A172 (cell line): ENCODE measurements around the gene NELFB. TPM values are rescaled to one million over a fixed set of nuclear protein-coding genes. Genes with fewer than 3 reads are reported as not detected.

ENCODE experiments used
- DNase-seq: peaks from one replicate; pipeline ENCODE4 v3.0.0-alpha.2; 2015; ENCODE audit warnings: low spot score
- total RNA-seq: library from RNA; depleted of rRNA; stranded (reverse); fragments of >200 nt; shearing (Covaris generic); gene quantifications from 2 replicates; pipeline ENCODE4 v1.2.3, GENCODE V29; 2014

NELFB gene
- total RNA-seq, 1 experiment from 2014 or later = 104 TPM

DNA sequence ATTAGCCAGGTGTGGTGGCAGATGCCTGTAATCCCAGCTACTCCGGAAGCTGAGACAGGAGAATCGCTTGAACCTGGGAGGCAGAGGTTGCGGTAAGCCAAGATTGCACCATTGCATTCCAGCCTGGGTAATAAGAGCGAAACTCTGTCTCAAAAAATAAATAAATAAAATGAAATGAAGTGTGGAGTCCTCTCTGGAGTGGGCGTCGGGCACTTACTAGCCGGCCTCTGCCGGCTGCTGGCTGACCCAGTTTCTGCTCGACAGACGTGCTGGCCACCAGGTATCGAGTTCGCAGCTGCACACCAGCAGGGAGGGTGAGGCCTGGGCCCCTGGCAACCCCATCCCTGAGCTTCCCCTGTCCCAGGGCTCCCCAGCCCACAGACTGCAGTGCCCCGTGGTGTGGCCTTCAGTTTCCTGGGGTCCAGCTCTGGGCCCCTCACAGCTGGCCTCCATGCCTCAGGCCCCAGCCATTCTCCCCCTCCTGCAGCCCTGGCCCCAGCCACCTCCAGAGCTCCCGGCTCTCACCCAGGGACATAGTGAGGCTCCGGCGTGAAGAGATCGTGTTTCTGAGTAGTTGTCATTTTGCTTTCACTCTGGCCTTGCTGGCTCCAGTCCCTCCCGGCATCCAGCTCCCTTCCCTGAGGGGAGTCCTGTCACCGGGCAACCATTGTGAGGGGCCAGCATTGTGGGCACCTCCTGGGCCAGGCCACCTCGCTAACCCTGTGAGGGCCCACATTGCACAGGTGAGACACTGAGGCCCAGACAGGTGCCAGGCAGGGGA is 7.8 kb upstream of the NELFB start:
- no peak for DNase-seq

DNA sequence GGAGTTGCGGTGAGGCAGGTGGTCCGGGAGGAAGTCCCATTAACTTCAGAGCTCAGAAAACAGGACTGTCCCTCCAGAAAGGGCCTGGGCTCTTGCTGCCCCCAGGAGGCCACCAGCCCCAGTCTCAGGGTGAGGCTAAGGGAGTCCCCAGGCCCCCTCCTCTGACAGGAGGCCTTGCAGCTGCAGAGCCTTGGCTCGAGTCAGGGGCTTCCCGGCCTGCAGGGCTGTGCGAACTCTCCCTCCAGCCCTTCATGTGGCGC is 7.3 kb upstream of the NELFB start:
- no peak for DNase-seq

DNA sequence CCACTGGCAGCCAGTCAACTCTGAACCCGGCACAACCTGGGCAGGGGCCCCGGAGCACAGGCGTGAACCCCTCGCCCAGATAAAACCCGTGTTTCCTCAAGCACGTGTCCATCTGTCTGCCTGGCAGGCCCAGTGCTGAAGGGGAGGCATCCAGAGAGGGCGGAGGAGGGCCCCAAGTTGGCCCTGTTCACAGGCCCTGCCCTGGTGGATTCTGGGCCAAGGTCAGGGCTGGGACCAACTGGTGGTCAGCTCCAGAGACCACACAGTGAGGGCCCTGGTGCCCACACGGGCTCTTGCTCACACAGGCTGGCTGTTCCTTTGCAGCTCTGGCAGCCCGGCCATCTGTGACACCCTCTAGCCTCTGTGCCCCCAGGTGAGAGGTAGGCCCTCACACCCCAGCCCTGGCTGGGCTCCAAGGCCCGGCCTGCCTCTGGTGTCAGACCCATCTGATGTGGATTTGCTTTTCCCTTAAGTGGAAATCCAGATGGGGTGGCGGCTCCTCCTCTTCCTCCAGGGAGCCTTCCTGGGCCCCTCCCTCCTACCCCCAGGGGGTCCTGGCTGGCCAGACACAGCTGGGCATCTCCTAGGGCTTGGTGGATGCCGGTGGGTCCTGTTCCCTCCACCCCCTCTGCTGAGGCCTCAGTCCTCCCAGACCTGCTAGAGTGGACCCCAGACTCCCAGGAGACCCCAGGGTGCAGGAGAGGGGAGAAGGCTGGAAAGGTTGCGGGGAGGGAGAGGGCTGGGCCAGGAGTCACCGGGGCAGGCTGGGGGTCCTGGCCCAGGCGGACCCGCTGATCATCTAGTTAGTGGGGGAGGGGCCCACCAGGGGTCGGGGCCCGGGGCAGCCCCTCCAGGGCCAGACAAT is 4.6 kb upstream of the NELFB start:
- no peak for DNase-seq

- no peak for DNase-seq
These were observed 4.0 kb upstream of the NELFB start, which contains the start of gene STPG3 for GRCh38 chr9:137251194-137251461. STPG3 (plus strand) TSS chr9:137251286; CDS start chr9:137251287, 1 bp downstream.

- DNase-seq = no peak
These were observed 3.4 kb upstream of the NELFB start for GRCh38 chr9:137251490-137252268.

DNA sequence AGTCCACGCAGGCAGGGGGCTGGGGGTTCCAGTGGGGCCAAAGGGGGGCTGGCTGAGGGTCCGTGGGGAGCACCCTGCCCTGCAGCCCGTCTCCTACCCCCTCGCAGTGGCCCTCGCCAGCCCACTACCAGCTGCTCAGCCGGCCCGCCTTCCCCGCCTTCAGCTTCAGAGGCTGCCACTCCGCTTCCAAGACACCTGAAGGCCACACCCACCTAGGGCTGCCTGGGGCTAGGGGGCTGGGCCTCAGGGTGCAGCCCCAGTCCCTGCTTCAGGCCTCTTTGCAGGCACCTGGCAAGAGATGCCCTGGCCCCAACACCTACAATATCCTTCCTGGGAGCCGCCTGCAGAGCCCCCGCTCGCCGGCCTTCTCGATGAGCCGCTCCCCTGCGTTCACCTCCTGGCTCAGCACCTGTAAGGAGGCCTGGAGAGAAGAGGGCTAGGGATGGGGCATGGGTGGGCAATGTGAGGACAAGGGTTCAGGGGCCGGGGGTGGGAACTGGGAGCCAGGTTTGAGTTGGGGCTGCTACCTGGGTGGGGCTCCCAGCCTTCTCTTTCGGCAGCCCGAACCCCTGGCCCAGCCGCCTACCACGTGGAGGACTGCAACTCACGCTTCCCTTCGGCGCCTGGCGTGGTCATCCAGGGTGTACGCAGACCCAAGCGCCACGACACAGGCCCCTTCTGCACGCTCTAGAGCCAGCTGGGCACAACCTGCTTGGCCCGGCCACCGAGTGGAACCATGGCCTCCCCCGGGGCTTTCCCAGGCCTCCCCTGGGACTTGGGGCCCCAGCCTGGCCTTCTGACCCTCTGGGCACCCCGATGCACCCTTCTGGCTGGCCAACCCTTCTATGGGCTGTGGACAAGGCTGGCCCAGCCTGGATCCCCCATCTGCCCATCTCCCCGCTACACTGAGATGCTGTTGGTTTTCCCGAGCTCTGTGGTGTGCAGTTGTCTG is 2.3 kb upstream of the NELFB start:
- DNase-seq = no peak

- peak; percentile 35 for DNase-seq
These were observed 1.2 kb upstream of the NELFB start for GRCh38 chr9:137253717-137254623.

GRCh38 chr9:137255448-137256114 is 454 bp downstream of the NELFB start:
- peak; percentile 41 for DNase-seq

DNA sequence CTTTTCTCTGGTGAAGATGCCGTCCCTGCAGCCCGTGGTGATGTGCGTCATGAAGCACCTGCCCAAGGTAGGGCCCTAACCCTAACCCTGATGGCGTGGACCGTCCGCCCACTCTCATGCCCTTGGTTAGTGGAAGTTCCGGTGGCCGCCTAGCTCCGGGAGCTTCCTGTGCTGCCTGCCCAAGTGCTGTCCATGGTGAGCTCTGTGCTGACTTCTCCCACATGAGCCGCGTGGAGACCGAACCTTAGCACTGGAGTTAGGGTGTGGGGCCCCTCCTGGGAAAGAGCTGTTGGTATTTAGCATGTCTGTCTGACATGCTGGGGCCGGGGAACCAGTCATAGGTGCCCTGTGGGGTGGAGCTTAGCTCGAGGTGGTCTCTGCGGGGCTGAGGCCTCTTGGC is 1.2 kb downstream of the NELFB start:
- no peak for DNase-seq

DNA sequence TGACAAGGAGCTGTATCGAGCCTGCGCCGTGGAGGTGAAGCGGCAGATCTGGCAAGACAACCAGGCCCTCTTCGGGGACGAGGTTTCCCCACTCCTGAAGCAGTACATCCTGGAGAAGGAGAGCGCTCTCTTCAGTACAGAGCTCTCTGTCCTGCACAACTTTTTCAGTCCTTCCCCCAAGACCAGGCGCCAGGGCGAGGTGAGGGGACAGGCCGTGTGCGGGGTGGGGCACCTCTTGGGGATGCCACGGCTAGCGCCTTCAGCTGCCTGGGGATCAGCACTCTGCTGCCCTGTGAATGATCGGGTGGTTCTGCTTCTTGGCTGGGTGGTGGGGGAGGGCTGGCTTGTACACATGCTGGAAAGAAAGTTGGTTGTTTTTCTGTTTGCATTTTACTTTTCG is 1.7 kb downstream of the NELFB start:
- DNase-seq = no peak

DNA sequence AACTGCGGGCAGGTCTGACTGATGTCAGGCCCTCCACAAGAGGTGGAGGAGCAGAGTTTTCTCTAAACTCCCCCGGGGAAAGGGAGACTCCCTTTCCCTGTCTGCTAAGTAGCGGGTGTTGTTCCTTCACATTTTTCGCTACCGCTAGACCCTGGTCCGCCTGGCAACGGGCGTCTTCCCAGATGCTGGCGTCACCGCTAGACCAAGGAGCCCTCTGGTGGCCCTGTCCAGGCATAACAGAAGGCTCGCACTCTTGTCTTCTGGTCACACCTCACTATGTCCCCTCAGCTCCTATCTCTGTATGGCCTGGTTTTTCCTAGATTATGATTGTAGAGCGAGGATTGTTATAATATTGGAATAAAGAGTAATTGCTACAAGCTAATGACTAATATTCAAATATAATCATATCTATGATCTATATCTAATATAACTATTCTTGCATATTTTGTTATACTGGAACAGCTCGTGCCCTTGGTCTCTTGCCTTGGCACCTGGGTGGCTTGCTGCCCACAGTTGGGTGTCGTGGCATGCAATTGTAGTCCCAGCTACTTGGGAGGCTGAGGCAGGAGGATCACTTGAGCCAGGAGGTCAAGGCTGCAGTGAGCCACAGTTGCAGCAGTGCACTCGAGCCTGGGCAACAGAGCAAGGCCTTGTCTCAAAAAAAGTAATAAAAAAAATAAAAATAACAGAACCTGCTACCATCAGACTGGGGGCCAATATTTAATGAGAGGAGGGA is 7.2 kb downstream of the NELFB start:
- DNase-seq = peak; percentile 60

GRCh38 chr9:137262909-137263285 is 7.8 kb downstream of the NELFB start:
- no peak for DNase-seq

DNA sequence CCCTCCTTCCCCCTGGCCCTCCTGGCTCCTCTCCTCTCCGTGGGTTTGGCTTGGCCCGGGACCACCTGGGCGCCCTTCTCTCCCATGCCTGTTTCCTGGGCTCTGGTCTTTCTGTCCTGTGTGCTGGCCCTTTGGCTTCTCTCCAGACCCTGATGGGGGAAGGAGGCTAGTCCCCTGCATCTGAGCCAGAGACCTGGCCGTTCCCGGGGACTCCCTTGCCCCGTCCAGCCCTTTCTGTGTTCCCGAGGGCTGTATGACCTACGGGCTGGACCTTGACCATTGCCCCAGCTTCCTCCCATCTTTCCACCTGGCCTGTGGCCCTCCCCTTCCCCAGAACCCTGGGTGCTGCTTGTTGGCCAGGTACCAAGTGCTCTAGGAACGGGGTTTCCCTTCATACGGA is 8.4 kb downstream of the NELFB start:
- DNase-seq = no peak

GRCh38 chr9:137264067-137264466 is 8.9 kb downstream of the NELFB start:
- no peak for DNase-seq

DNA sequence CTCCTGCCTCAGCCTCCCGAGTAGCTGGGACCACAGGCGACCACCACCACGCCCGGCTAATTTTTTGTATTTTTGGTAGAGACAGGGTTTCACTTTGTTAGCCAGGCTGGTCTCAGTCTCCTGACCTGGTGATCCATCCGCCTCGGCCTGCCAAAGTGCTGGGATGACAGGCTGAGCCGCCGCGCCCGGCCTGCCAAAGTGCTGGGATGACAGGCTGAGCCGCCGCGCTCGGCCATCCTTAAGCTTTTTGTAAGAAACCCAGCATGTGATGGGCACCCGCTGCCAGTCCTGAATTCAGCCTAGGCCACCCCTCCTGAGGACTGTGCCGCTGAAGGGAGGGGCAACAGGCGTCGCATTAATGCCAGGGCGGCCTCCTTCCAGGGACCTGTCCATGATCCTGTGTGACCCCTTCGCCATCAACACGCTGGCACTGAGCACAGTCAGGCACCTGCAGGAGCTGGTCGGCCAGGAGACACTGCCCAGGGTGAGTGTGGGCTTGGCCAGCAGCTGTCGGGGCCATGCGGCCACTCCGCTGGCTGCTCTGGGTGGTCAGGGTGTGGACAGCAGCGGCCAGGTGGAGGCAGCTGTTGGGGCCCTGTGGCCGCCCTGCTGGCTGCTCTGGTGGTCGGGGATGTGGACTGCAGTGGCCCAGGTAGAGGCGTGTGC is 10.5 kb downstream of the NELFB start:
- no peak for DNase-seq

- no peak for DNase-seq
These were observed 11.0 kb downstream of the NELFB start for GRCh38 chr9:137266162-137266527.

- DNase-seq = no peak
These were observed 11.7 kb downstream of the NELFB start for GRCh38 chr9:137266585-137267453.

- no peak for DNase-seq
These were observed 12.8 kb downstream of the NELFB start for GRCh38 chr9:137267933-137268355.
